Sciatic nerve (tissue), 2 donors: ENCODE data around the gene GPC3. TPM values are rescaled to one million over a fixed set of nuclear protein-coding genes. Genes with fewer than 3 reads are reported as not detected.

ENCODE experiments used
- ATAC-seq: fragments of 200-7000 bp; cut with Tn5 transposase; one replicate; pipeline ENCODE4 v1.9.1; 2020; ENCODE audit warnings: mild to moderate bottlenecking, moderate library complexity
- DNase-seq: peaks from one replicate; pipeline ENCODE4 v3.0.0-alpha.2; 2020; ENCODE audit warnings: low spot score
- intact Hi-C: fragments of 100-400 bp; cut with DNase I; formaldehyde crosslinking; loops from one replicate; pipeline ENCODE4 v1.14.2; 2022
- total RNA-seq: library from RNA; stranded (reverse); fragmentation: NEBNext Ultra II Directional; extraction: Animal tissue kit (Norgen Biotek cat#: 25700); gene quantifications from one replicate; pipeline ENCODE4 v1.2.1, GENCODE V29; 2021
- donor health status: DM: no; HTN: no; CAD: no.
- donor health status: DM: no; HTN: no; CAD: no.

The GPC3 gene
- total RNA-seq, 1 donor from 2014 or later: 84.2 TPM

- DNase-seq (no peak), ATAC-seq (no peak)
- intact Hi-C loops: no loop called here
These were observed 38.4 kb downstream of the GPC3 start for GRCh38 chrX:133947022-133947421.

- DNase-seq: no peak
- no peak for ATAC-seq
- intact Hi-C loops: no loop called here
These were observed 41.9 kb downstream of the GPC3 start for GRCh38 chrX:133943507-133943906.

GRCh38 chrX:133939655-133940302 lies 45.6 kb downstream of the GPC3 start:
- intact Hi-C loops: no loop called here
- no peak for ATAC-seq
- no peak for DNase-seq

- intact Hi-C loops: no loop called here
- ATAC-seq: no peak
These were observed 46.9 kb downstream of the GPC3 start for GRCh38 chrX:133938530-133938929.

GRCh38 chrX:133937022-133937421 lies 48.4 kb downstream of the GPC3 start:
- intact Hi-C loops: no loop called here
- ATAC-seq (no peak), DNase-seq (no peak)

More at GRCh38 chrX:133938530-133938929, 46.9 kb downstream of the GPC3 start:
- no peak for DNase-seq

- intact Hi-C loops: no loop called here
- ATAC-seq (no peak), DNase-seq (no peak)
These were observed 50.3 kb downstream of the GPC3 start for GRCh38 chrX:133935076-133935475.

DNA sequence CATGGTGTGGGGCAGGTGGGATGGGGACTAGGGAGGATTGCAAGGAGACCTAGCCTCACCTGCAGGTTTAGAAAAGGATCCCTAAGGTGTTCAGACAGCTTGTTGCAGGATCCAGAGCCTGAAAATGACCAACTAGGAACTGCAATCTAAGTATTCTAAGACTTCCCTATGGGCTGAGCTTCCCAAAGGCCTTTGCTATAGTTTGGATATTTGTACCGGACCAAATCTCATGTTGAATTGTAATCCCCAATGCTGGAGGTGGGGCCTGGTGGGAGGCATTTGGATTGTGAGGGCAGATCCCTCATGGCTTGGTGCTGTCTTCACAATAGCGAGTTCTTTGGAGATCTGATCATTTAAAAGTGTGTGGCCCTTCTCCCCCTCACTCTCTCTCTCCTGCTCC lies 52.1 kb downstream of the GPC3 start:
- ATAC-seq: no peak
- intact Hi-C loops: no loop called here
- no peak for DNase-seq

GRCh38 chrX:133929836-133930464 lies 55.4 kb downstream of the GPC3 start:
- no peak for ATAC-seq
- no peak for DNase-seq
- intact Hi-C loops: no loop called here

DNA sequence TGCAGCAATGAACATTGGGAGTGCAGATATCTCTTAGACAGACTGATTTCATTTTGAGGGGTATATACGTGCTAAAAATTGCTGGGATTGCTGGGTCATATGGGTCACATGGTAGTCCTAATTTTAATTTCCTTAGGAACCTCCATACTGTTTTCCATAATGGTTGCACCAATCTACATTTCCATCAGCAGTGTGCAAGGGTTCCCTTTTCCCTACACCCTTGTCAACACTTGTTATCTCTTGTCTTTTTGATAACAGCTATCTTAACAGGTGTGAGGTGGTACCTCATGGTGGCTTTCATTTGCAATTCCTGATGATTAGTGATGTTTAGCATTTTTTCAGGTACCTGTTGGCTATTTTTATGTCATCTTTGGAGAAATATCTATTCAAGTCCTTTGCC lies 57.0 kb downstream of the GPC3 start:
- no peak for DNase-seq
- no peak for ATAC-seq
- intact Hi-C loops: no loop called here

DNA sequence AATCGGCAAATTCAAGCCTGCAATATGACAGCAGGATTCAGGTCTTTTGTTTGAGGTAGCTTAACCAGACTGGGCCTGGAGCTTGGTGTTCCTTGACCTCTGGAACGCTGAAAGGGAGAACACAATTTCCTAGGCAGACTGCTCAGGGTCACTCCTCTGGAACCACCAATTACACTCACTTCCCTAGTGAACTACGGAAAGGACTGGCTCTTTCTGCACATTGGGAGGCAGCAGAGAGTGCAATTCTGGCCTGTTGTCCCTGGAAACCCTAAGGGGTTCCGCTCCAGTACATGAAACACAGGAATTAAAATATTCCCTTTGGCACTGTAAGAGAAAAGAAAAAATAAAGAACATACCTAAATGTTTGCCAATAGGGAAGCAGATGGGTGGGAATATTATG lies 58.6 kb downstream of the GPC3 start:
- DNase-seq: no peak
- intact Hi-C loops: no loop called here
- no peak for ATAC-seq

DNA sequence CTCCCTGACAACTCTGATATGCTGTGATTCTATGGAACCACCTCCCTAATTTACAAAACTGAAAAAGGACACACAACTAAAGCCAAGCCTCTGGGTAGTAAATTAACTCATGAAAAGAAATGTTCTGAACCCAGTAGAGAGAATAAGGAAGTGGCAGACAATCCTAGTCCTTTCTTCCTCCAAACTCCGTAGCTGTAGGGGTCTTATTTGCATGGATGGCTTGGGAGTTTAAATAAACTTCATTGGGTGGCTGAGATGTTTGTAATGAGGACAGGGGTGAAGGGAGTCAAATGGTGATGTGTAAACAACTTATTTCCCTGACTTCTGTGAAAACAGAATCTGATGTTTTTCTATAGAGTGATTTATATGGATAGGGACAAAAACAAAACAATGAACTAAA lies 59.3 kb downstream of the GPC3 start:
- DNase-seq (no peak), ATAC-seq (no peak)
- intact Hi-C loops: no loop called here

DNA sequence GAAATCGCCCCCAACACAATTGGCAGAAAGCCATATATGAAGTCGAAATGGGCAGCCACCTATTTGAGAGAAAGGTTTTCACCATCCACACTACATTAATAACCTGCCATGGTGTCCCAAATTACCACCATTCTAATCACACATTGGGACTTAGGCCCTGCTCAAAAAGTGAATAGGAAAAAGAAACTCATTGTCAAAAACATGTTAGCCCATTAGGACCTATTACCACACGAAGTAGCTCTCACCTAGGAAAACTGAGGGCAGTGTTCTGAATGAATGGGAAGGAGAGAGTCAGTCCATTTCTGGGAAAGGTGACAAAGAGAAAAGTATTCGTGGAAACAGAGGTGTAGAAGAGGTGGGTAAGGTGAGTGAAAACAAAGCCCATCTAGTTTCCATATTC lies 60.8 kb downstream of the GPC3 start:
- DNase-seq: no peak
- no peak for ATAC-seq
- intact Hi-C loops: no loop called here

DNA sequence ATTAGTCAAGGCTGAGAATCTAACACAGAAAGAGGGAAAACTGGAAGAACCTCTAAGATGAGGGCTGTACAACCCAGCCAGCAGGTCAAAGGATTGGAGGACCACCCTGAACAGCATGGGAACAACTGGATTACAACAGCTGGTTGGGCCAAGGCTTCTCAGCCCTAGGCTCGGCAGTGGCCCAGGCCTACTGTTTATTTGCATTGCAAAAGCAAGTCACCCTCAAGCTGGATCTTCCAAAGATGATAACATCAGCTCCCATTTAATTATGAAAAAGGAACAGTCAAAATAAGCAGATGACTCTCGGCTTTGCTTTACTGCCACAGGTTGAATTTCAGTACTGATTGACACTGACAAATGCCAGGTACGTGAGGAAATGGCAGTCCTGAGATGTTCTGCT lies 61.8 kb downstream of the GPC3 start:
- ATAC-seq (no peak), DNase-seq (no peak)
- intact Hi-C loops: no loop called here

- DNase-seq (no peak), ATAC-seq (peak; percentile 48)
- intact Hi-C loops: no loop called here
These were observed 62.3 kb downstream of the GPC3 start for GRCh38 chrX:133923113-133923512.

DNA sequence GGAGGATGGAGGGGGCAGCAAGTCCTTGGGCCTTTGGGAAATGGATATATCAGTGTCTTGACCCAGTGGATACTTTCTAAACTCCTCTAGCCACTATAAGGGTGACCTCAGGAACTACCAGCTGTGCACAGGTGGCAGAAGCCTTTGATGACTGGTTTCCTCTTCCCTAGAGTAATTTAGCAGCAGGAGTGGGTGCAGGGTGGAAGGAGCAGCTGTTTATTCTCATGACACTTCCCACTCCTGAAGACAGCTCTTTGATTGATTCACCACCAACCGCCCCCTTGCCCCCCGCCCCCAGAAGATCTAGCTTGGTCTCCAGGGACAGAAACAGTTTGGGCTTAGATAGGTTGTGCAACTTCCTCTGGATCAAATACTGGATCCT lies 63.0 kb downstream of the GPC3 start:
- DNase-seq (no peak), ATAC-seq (peak; percentile 13)
- intact Hi-C loops: no loop called here

DNA sequence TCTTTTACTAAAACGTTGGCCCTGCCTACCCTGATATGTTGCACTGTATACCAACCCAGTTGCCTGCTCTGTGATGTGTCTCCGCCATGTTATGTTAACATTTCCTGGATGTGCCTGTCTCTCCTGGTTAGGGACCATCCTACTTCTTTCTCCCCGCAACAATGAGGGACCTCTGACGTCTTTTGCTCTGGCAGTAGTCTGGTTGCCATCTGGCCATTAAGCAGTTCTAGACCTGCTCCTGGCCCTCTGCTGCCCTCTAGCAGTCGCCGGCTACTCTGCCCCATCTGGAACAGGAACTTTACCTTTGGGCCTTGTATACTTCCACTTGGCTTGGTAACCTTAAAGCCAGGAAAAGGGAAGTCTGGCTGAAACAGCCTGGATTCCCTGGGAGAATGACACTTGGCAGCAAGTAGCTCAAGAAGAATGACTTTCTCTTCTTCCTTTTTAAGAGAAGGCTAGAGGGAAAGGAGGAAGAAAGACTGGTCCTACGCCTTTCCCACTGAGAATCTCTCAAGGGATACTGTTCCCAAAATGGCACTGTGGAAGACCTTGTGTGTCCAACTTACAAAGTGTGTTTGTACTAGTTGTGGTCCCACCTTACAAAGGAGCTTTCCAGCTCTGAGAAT lies 63.5 kb downstream of the GPC3 start:
- ATAC-seq (peak; percentile 56), DNase-seq (no peak)
- intact Hi-C loops: no loop called here

GRCh38 chrX:133921086-133921485 lies 64.3 kb downstream of the GPC3 start:
- intact Hi-C loops: no loop called here
- DNase-seq: no peak

GRCh38 chrX:133918361-133918771 lies 67.0 kb downstream of the GPC3 start:
- intact Hi-C loops: no loop called here
- ATAC-seq: no peak
- DNase-seq: no peak

More at GRCh38 chrX:133921086-133921485, 64.3 kb downstream of the GPC3 start:
- ATAC-seq: no peak

GRCh38 chrX:133916984-133917722 lies 68.2 kb downstream of the GPC3 start:
- no peak for DNase-seq
- intact Hi-C loops: no loop called here
- ATAC-seq: no peak
